K562 (cell line): ENCODE measurements around the gene ALDH5A1.

Experiments
- ATF2 ChIP-seq: sonication (generic); formaldehyde crosslinking; IDR thresholded peaks from 2 replicates; pipeline ENCODE4 v1.8.1; 2022; ENCODE audit warnings: missing genetic modification reagents
- CTCF ChIP-seq, 3 experiments: IDR thresholded peaks in 2 of 3; conservative IDR thresholded peaks in 1 of 3; 2 replicates each; pipeline ENCODE4 v1.5.1; 2011 to 2012; ENCODE audit warnings: low read length in 3 of 3, mild to moderate bottlenecking in 3 of 3, control low read depth in 2 of 3, improper control_type of control experiment in 1 of 3, inconsistent platforms in 1 of 3, low read depth in 1 of 3, mixed read lengths in 1 of 3, moderate library complexity in 1 of 3; ENCODE audit not compliant: insufficient read depth in 2 of 3
- EP300 ChIP-seq: IDR thresholded peaks from 2 replicates; pipeline ENCODE4 v1.6.1; 2012; ENCODE audit warnings: low read length, improper control_type of control experiment
- EZH2 ChIP-seq: IDR thresholded peaks from 2 replicates; pipeline ENCODE4 v1.6.1; 2012; ENCODE audit warnings: low read depth, mild to moderate bottlenecking, inconsistent platforms, low read length, borderline replicate concordance
- HNRNPLL ChIP-seq: fragments of 200-400 bp; formaldehyde crosslinking; IDR thresholded peaks from 2 replicates; pipeline ENCODE4 v1.6.1; 2017; ENCODE audit warnings: low read length, low read depth, mild to moderate bottlenecking; ENCODE audit not compliant: poor library complexity, severe bottlenecking
- LEF1 ChIP-seq: fragments of 450-650 bp; IDR thresholded peaks from 2 replicates; pipeline ENCODE4 v1.6.1; 2016; ENCODE audit warnings: mild to moderate bottlenecking
- RCOR1 ChIP-seq, 2 experiments: IDR thresholded peaks; 2 replicates each; pipeline ENCODE4 v1.6.1; 2012; ENCODE audit warnings: low read depth in 2 of 2, low read length in 2 of 2, borderline replicate concordance in 1 of 2, improper control_type of control experiment in 1 of 2
- ZNF512 ChIP-seq: IDR thresholded peaks from 2 replicates; pipeline ENCODE4 v1.6.1; 2016; ENCODE audit warnings: missing genetic modification characterization, missing compliant biosample characterization

GRCh38 chr6:24492475-24492874 is 2.3 kb upstream of the ALDH5A1 start:
- no peak for TF ChIP-seq RCOR1 (IDR thresholded peaks at IDR 0.05; ENCODE audit: borderline replicate concordance in 1 of 2, low read depth in 2 of 2, low read length in 2 of 2)
- no peak for TF ChIP-seq EP300
- no peak for TF ChIP-seq EZH2
- TF ChIP-seq CTCF (IDR thresholded peaks at IDR 0.05 in 2 of 3, conservative IDR thresholded peaks at IDR 0.05 in 1 of 3; ENCODE audit: insufficient read depth in 2 of 3, low read depth in 1 of 3, low read length in 3 of 3): peak; percentile 56 to 58 (median 57); a peak in 5 of 6 replicates
- TF ChIP-seq ZNF512 (tag): no peak
- no peak for TF ChIP-seq ATF2 (CRISPR knock-in tag)
- no peak for TF ChIP-seq HNRNPLL
- no peak for TF ChIP-seq LEF1
